HK-2 (cell line): Measurements from ENCODE around the gene SOCS6.
"Not testable (repeated sequence)": the region's sequence is repeated elsewhere in the genome, so short reads cannot be mapped to it uniquely, and the experiment has no call there.

Experiments
- DNase-seq: peaks from one replicate; pipeline ENCODE4 v3.0.0-alpha.2; 2018; ENCODE audit not compliant: unreplicated experiment

Gene SOCS6

DNA sequence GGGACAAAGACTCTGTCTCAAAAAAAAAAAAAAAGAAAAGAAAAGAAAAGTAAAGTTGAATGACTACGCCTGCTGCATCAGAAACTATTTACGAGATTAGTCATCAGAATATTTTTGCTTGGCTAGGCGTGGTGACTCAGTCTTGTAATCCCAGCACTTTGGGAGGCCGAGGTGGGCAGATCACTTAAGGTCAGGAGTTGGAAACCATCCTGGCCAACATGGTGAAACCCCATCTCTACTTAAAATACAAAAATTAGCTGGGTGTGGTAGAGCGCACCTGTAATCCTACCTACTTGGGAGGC lies 69.2 kb downstream of the SOCS6 start:
- DNase-seq: peak; percentile 22

DNA sequence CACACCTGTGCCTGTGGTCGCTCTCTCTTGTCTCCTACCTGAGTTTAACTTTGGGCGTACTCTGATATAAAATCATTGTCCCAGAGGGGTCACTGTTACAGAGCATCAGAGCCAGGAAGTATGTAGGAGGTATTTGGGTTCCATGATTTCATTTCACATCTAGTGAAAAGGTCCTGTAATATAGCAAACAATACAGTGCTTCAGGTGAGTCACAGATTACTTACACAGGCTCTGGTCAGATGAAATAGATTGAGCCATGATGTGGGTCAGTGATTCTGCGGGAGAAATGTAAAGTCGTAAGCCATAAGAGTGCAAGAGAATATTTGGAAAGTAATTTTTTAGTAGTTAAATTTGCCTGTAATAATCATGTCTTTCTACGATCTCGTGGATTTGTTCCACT lies 70.2 kb downstream of the SOCS6 start:
- DNase-seq: no peak

DNA sequence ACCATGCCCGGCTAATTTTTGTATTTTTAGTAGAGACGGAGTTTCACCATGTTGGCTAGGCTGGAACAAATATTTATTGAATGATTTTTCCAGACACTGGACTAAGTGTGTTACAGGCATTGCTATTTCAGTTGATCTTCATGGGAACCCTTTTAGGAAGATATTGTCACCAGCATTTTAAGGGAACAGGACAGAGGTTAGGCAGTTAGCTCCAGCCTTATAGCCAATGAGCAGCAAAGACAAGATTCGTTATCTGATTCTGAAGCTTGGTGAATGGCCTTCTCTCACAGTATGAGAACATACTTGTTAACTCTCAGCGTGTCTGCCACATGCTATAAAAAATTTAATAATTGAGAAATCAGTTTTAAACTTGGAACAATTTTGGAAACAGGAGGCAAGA lies 73.4 kb downstream of the SOCS6 start:
- no peak for DNase-seq

DNA sequence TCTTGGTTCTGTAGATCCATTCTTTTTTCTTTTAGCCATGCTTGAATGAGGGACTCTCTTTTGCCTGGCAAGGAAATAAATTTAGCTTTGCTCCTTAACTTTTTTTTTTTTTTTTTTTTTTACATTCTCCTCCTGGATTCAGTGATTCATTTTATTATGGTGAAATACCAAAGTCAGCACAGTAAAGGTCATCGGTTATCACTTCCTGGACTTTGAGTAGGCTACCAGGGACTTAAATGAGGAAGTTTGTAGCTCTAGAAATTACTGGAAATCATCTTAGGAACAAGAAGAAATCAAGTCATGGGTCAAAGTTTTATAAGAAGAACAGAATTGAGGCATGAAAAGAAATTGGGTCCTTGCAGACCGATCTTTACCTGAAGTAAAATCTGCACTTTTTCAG lies 75.0 kb downstream of the SOCS6 start:
- no peak for DNase-seq

- no peak for DNase-seq
Observed at GRCh38 chr18:70365361-70365760, 76.5 kb downstream of the SOCS6 start.

DNA sequence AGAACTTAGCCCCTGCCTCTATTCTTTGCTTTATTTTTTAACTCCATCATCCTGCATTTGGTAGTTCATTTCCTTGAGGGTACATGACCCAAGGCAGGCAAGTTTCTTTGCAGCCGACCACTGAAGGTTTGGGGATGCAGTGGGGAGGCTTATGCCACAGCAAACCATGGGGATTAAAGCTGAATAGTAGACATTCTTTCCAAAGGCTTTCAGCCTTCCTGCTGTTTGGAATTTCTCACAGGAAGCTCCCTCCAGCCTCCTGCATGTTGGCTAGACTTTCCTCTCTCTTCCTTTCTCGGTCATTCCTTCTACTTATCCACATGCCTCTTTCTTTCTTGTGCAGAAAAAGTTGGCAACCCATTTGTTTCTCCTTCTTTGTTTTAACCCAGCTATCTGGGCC lies 77.3 kb downstream of the SOCS6 start:
- DNase-seq: no peak

DNA sequence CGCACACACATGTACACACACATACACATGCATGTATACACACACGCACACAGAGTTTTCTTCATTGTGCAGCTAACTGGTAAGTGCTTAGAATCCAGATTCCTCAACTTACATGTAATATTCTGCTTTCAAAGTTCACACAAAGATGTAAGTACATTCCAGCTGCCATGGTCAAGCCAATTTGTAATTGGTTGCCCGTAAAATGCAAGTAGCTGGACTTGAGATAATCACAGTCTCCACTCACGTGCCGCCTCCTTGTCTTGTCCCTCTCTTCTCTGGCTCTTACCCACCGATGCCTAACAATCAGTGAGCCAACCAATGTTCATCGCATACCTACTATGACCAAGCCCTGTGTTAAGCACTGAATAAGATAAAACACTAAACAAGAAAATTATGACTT lies 77.8 kb downstream of the SOCS6 start:
- no peak for DNase-seq

DNA sequence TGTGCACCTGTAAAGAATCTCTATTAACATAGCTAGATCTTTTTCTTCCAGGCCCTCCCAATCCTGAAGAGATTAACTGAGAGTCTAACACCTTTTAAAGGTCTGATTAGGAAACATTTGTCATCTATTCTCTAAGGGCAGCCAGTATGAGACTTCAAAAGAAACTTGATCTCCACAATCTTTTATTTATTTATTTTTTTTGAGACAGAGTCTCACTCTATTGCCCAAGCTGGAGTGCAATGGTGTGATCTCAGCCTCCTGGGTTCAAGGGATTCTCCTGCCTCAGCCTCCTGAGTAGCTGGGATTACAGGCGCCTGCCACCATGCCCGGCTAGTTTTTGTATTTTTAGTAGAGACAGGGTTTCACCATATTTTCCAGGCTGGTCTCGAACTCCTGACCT lies 78.5 kb downstream of the SOCS6 start:
- DNase-seq: not testable (repeated sequence)

DNA sequence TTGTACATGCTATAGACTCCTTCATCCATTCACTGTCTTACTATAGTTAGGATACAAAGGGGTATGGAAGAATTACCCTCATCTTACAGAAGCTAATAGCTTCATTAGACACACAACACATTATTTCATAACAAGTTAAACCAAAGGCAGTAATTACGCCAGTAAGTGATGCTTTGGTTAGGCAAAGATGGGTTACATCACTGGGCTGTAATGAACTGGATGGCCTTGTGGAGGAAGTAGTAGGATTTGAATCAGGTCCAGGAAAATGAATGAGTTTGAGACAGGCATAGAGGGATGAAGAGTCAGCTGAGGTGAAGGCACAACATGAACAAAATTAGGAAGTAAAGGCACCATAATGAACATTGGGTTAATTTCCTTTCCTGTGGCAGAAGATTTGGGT lies 80.1 kb downstream of the SOCS6 start:
- DNase-seq: no peak

- DNase-seq: no peak
Observed at GRCh38 chr18:70370762-70371733, 82.2 kb downstream of the SOCS6 start.

DNA sequence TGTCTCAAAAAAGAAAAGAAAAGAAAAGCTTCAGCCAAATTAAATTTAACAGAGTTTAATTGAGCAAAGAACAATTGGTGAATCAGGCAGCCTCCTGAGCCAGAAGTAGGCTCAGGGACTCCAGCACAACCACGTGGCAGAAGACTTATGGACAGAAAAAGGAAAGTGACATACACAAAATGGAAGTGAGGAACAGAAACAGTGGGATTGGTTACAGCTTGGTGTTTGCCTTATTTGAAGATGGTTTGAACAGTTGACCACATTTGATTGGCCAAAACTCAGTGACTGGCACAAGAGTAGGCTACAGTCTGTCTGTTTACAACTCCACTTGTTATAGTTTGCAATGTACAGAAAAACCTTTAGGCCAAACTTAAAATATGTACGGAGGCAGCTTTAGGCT lies 83.1 kb downstream of the SOCS6 start:
- DNase-seq: no peak

- DNase-seq: no peak
Observed at GRCh38 chr18:70372450-70373041, 83.7 kb downstream of the SOCS6 start.

- no peak for DNase-seq
Observed at GRCh38 chr18:70373042-70373519, 84.2 kb downstream of the SOCS6 start.

DNA sequence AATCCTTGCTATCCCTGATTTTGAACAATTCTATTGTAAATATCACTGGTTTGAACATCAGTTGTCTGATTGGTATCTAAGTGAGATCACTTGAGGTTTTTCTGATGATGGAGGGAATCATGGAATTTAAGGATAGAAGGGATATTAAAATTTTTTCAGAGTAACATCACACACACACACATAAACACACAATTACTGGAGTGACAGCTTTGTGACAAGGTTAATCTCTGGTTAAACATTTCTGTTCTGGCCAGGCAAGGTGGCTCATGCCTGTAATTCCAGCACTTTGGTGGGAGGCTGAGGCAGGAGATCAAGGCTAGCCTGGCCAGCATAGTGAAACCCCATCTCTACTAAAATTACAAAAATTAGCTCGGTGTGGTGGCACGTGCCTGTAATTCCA lies 85.3 kb downstream of the SOCS6 start:
- DNase-seq: no peak

DNA sequence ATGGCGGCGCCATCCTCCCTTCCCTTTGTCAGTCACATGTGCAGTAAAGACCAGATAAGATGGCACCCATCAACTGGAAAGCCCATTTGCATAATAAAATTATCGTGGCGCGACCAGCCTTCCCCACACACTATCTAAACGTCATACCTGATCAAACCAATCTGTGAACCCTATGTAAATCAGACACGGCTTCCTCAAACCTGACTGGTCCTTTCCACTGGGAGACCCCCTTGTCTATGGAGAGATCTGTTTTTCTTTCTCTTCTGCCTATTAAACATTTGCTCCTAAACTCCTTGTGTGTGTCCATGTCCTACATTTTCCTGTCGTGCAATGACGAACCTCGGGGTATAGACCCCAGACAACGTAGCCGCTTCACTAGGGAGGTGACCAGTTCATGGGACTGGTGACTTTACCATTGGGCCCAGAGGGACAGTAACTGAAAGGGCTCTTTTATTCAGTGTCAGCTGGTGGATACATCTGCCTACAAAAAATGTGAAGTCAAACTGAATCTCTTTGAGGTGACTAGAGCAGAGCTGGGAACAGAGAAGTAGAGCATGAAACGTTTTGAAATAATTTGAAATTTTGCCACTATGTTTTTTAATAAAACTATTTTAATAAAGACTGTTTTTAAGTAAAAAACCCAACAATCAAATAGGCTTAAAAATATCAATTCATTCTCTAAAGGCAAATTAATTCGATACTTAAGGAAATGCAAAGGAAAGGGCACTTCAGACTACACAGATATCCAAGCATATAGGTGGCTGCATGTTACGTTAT lies 87.5 kb downstream of the SOCS6 start:
- DNase-seq: no peak

DNA sequence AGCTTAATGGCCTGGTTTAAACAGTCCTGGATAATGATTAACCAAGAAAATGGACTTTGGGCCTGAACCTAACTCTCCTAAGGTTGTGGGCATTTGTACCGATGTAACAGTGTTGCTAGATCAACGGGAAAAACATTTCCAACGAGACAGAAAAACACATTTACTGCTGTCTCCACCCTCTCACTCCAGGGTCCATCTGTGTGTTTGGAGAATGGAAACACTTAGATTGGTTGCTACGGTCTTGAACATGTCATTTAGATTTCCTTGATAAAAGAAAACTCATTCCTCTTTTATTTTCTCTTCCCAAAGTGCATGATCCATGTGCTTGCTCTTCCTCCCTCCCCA lies 88.0 kb downstream of the SOCS6 start:
- no peak for DNase-seq

DNA sequence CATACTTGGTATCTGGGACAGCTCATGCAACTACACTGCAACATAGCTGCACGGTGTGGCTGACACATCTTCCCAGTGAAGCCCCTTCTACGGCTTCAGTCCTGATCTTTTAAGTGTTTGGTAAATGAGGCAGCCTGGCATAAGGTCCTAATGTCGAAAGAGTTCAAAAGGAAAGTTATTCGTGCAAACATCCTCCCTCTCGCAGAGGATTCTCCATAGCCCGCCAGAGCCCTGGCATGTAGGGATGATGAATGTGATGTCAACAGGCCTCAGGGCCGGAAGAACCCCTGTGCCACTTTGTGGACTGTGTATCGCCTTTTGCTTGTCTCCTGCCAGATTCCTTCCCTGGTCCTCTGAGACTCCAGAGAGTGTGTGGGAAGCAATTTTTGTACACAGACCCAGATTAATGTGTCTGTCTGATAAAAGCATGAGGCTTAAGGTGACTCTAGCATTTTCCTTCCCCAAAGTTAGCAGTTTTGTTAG lies 88.5 kb downstream of the SOCS6 start:
- no peak for DNase-seq

GRCh38 chr18:70377857-70378701 lies 89.2 kb downstream of the SOCS6 start:
- no peak for DNase-seq
